ENCODE measurements around the gene LIMS3. TPM values are rescaled to one million over a fixed set of nuclear protein-coding genes. Genes with fewer than 3 reads are reported as not detected.
"Not testable (repeated sequence)": the region's sequence is repeated elsewhere in the genome, so short reads cannot be mapped to it uniquely, and the experiment has no call there.

The LIMS3 gene
- total and polyA plus RNA-seq, 2 of the 8 experiments (the other 6 are each of a cell fraction or from before 2014, with no cell fraction given), result 2.7 TPM; not detected in 1

GRCh38 chr2:109921543-109922384 lies 23.3 kb downstream of the LIMS3 start:
- H3K9ac ChIP-seq (replicated peaks in 1 of 4; ENCODE audit: extremely low read depth in 1 of 4, low read depth in 3 of 4, low read length in 3 of 4); H4K5ac ChIP-seq (ENCODE audit: insufficient read length, low read depth, low read length); H2BK120ac ChIP-seq (replicated peaks; ENCODE audit: low read depth, low read length); DNase-seq (ENCODE audit: low read depth in 1 of 2, low spot score in 2 of 2); H4K20me1 ChIP-seq (replicated peaks in 1 of 2; ENCODE audit: control insufficient read depth in 1 of 2, insufficient read depth in 2 of 2, low read length in 2 of 2); H3K4me2 ChIP-seq (ENCODE audit: insufficient read depth in 1 of 2, low read depth in 2 of 2, low read length in 2 of 2); H3K9me3 ChIP-seq (ENCODE audit: insufficient read depth in 2 of 2, low read depth in 1 of 2, low read length in 1 of 2); H2BK20ac ChIP-seq (ENCODE audit: low read length); H2BK5ac ChIP-seq (ENCODE audit: low read depth, low read length); H3K27ac ChIP-seq (ENCODE audit: low read depth, low read length); H2BK15ac ChIP-seq (ENCODE audit: low read length); H3K4me1 ChIP-seq (replicated peaks in 1 of 4; ENCODE audit: control insufficient read depth in 3 of 4, insufficient read depth in 4 of 4, low read length in 3 of 4); H3K79me1 ChIP-seq (ENCODE audit: low read depth, low read length); H3K36me3 ChIP-seq (ENCODE audit: control insufficient read depth in 2 of 4, insufficient read depth in 4 of 4, low read length in 3 of 4); FAIRE-seq; H2AK5ac ChIP-seq (ENCODE audit: low read depth, low read length); H3K4ac ChIP-seq (replicated peaks; ENCODE audit: insufficient read length, low read depth, low read length); H3K23me2 ChIP-seq (ENCODE audit: low read depth, low read length); H2BK12ac ChIP-seq (ENCODE audit: low read depth, low read length); H3K14ac ChIP-seq (ENCODE audit: insufficient read length); H3K79me2 ChIP-seq (ENCODE audit: control insufficient read depth in 1 of 2, insufficient read depth in 2 of 2, low read length in 2 of 2); H3K27me3 ChIP-seq (replicated peaks in 1 of 4; ENCODE audit: control insufficient read depth in 3 of 4, extremely low read depth in 1 of 4, insufficient read depth in 3 of 4, low read length in 3 of 4); POLR2A ChIA-PET (ENCODE audit: partially characterized antibody); H2AFZ ChIP-seq (ENCODE audit: low read length); H3K23ac ChIP-seq (ENCODE audit: insufficient read length); H3K4me3 ChIP-seq (ENCODE audit: extremely low read depth in 1 of 4, insufficient read depth in 2 of 4, low read depth in 3 of 4, low read length in 4 of 4); H3K56ac ChIP-seq (replicated peaks; ENCODE audit: insufficient read length, low read depth, low read length); H4K91ac ChIP-seq (replicated peaks; ENCODE audit: insufficient read length, low read length); H3K18ac ChIP-seq (ENCODE audit: extremely low read depth, low read length); H4K8ac ChIP-seq (ENCODE audit: extremely low read depth, insufficient read depth, low read length); CTCF ChIA-PET (ENCODE audit: partially characterized antibody): not testable (repeated sequence)
- no CpG with 5 or more reads among the region's 7 CpGs for WGBS, 2 experiments (ENCODE audit: extremely low coverage in 1 of 2, insufficient coverage in 1 of 2, insufficient read length in 1 of 2, insufficient replicate concordance in 2 of 2, low coverage in 1 of 2, low lambda C conversion rate in 2 of 2, missing lambda C conversion rate in 1 of 2)

- H3K36me3 ChIP-seq (ENCODE audit: control insufficient read depth in 2 of 4, insufficient read depth in 4 of 4, low read length in 3 of 4); H3K4me2 ChIP-seq (ENCODE audit: insufficient read depth in 1 of 2, low read depth in 2 of 2, low read length in 2 of 2); DNase-seq (ENCODE audit: low read depth in 1 of 2, low spot score in 2 of 2); H3K27ac ChIP-seq (ENCODE audit: low read depth, low read length); H2AK5ac ChIP-seq (ENCODE audit: low read depth, low read length); H3K4me1 ChIP-seq (replicated peaks in 1 of 4; ENCODE audit: control insufficient read depth in 3 of 4, insufficient read depth in 4 of 4, low read length in 3 of 4); H3K56ac ChIP-seq (replicated peaks; ENCODE audit: insufficient read length, low read depth, low read length); H3K18ac ChIP-seq (ENCODE audit: extremely low read depth, low read length); FAIRE-seq; H3K4me3 ChIP-seq (ENCODE audit: extremely low read depth in 1 of 4, insufficient read depth in 2 of 4, low read depth in 3 of 4, low read length in 4 of 4); H4K91ac ChIP-seq (replicated peaks; ENCODE audit: insufficient read length, low read length); H2BK5ac ChIP-seq (ENCODE audit: low read depth, low read length); H3K14ac ChIP-seq (ENCODE audit: insufficient read length); H3K79me2 ChIP-seq (ENCODE audit: control insufficient read depth in 1 of 2, insufficient read depth in 2 of 2, low read length in 2 of 2); H3K79me1 ChIP-seq (ENCODE audit: low read depth, low read length); H3K4ac ChIP-seq (replicated peaks; ENCODE audit: insufficient read length, low read depth, low read length); H4K8ac ChIP-seq (ENCODE audit: extremely low read depth, insufficient read depth, low read length); H4K20me1 ChIP-seq (replicated peaks in 1 of 2; ENCODE audit: control insufficient read depth in 1 of 2, insufficient read depth in 2 of 2, low read length in 2 of 2); H2BK120ac ChIP-seq (replicated peaks; ENCODE audit: low read depth, low read length); H3K9me3 ChIP-seq (ENCODE audit: insufficient read depth in 2 of 2, low read depth in 1 of 2, low read length in 1 of 2); H3K23ac ChIP-seq (ENCODE audit: insufficient read length); H4K5ac ChIP-seq (ENCODE audit: insufficient read length, low read depth, low read length); H3K9ac ChIP-seq (replicated peaks in 1 of 4; ENCODE audit: extremely low read depth in 1 of 4, low read depth in 3 of 4, low read length in 3 of 4); H3K27me3 ChIP-seq (replicated peaks in 1 of 4; ENCODE audit: control insufficient read depth in 3 of 4, extremely low read depth in 1 of 4, insufficient read depth in 3 of 4, low read length in 3 of 4); H2BK12ac ChIP-seq (ENCODE audit: low read depth, low read length); H3K23me2 ChIP-seq (ENCODE audit: low read depth, low read length); H2AFZ ChIP-seq (ENCODE audit: low read length); POLR2A ChIA-PET (ENCODE audit: partially characterized antibody); H2BK20ac ChIP-seq (ENCODE audit: low read length); CTCF ChIA-PET (ENCODE audit: partially characterized antibody); H2BK15ac ChIP-seq (ENCODE audit: low read length): not testable (repeated sequence)
- no CpG with 5 or more reads among the region's 2 CpGs for WGBS, 2 experiments (ENCODE audit: extremely low coverage in 1 of 2, insufficient coverage in 1 of 2, insufficient read length in 1 of 2, insufficient replicate concordance in 2 of 2, low coverage in 1 of 2, low lambda C conversion rate in 2 of 2, missing lambda C conversion rate in 1 of 2)
Observed at GRCh38 chr2:109924481-109924880, 26.0 kb downstream of the LIMS3 start.

Measured in H1 (cell line).